Fibroblast of skin of right quadriceps (primary cell): ENCODE measurements around the gene TLE3.
A peak's percentile ranks its signal among the peaks of the same experiment; 100 is the strongest.

Experiments
- DNase-seq: peaks from one replicate; pipeline ENCODE4 v3.0.0-alpha.2; 2013

The TLE3 gene

GRCh38 chr15:70061696-70062270 is 35.9 kb downstream of the TLE3 start:
- DNase-seq, result no peak

GRCh38 chr15:70060993-70061305 is 36.8 kb downstream of the TLE3 start:
- DNase-seq, result peak; percentile 61

DNA sequence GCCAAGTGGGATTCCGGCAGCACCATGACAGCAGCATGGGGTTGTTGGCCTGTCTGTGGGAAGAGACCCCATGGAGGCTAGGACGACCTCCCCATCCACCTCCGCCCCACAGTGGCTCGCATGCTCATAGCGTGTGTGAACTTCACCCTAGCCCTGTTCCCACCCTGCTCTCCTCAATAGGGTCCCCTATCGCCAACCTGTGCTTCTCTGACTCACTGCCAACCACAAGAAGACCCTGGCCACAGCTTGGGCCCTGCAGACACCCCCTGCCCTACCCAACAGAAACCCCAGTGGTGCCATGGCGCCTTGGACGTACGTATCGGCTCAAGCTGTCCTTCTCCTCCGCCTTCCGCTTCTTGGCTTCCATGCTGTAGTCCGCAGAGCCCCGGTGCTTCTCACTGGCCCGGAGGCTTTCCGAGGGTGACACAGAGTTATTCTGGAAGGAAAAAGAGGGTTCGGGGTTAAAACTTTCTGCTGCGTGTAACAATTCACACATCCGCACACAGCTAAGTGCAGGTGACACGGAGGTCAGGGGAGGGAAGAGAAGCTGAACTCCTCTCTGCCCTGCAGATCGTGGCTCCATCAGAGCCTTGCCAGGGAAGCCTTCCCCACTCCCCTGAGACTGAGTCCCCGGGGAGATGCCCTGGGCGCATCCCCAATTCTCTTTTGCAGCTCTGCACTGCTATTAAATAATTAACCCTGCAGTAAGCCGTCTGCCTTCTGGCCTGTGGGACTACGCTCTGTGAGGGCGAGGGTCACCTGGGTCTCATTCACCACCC is 37.3 kb downstream of the TLE3 start:
- no peak for DNase-seq

GRCh38 chr15:70059476-70060213 is 38.1 kb downstream of the TLE3 start:
- DNase-seq, result no peak

- DNase-seq, result no peak
These were observed 38.9 kb downstream of the TLE3 start for GRCh38 chr15:70058642-70059360.

DNA sequence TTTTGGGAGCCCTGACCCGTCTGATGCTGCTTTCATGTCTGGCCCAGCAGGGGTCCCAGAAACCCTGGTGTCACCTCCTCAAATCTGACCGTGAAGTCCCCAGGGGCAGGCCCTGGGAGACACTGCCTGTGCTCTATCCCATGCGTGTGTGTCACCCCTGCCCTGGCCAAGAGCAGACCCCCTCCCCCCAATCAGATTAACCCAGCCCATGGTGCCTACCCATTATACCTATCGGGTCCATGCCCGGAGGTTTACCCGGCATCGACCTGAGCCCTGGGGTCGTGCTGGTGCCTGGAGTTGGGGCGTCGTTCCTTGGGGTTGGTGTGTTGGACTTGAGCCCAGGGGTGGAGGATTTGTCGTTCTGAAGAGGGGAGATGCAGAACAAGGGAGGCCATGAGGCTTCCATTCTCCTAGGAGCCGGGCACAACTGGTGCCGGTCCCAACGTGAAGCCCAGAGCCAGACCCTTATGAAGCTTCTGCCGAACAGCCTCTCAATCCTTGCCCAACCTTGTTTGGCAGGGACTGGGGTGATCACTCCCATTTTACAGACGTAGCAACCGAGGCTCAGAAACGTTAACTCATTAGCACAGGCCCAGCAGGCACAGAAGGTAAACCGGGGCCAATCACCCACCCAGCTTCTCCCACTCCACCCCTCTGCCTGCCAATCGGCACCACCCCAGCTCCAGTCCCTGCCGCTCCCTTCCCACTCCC is 39.6 kb downstream of the TLE3 start:
- no peak for DNase-seq

DNA sequence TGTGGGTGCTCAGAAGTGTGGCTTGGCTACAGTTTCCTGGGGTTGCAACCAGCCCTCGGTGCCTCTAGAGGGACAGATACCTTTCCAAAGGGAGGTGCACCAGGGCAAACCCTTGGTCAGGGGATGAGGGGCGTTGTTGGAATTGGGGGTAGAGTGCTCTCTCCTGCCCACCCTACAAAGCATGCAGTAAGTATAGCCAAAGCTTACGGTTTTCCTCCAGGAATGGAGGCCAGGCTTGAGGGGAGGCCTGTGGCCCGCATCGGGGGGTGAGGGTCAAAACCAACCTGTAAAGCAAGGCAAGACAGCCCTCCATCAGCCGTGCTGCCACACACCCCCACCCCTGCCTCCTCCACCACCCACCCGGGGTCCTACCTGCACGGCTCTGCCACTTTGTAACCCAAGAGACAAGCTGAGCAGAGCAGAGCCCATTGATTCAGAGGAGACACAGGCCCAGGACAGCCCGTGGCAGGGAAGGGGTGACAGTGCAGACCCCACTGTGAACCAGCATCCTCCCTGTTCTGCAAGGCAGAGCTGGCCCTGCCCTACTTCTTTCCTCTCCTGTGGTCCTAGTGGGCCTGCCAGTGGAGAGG is 41.5 kb downstream of the TLE3 start:
- DNase-seq, result no peak

GRCh38 chr15:70055601-70056051 is 42.1 kb downstream of the TLE3 start:
- no peak for DNase-seq

GRCh38 chr15:70054884-70055387 is 42.8 kb downstream of the TLE3 start:
- no peak for DNase-seq

DNA sequence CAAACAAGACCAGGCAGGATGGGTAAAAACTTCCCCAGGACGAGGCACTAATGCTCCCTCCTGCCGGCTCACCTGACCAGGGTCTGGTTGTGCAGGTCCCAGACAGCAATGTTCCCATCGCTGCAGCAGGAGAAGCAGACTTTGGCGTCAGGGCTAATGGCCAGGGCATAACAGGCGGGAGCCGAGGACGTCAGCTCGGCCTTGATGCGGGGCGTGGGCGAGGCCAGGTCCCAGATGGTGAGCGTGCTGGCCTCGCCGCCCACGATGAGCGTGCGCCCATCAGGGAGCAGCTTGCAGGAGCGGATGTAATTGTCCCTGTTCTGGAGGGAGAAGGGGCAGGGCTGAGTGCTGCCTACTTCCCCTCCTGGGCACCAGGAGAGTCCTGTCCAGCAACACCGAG is 43.4 kb downstream of the TLE3 start:
- no peak for DNase-seq

DNA sequence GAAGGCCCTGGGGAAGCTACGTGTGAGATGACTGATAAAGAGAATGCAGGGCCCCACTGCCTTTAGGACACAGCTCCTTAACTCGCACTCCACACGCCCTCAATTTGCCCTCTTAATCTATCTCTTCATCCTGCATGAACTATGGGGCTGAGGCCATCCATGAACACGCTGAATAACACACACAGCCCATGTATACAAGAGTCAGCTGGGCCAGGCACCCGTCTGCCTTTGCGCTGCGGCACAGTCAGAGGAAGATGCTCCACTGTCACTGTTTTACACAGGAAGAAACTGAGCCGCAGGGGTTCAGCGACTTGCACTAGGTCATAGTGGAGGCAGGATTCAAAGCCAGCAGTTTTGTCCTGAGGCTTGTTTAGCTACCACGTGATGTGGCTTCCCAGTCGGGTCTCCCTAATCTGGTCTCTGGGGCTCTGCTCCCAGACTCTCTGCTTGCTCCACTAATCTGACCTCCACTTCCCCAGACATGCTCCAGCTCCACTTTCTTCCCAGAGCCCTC is 43.9 kb downstream of the TLE3 start:
- no peak for DNase-seq

- no peak for DNase-seq
These were observed 44.6 kb downstream of the TLE3 start for GRCh38 chr15:70053001-70053715.

DNA sequence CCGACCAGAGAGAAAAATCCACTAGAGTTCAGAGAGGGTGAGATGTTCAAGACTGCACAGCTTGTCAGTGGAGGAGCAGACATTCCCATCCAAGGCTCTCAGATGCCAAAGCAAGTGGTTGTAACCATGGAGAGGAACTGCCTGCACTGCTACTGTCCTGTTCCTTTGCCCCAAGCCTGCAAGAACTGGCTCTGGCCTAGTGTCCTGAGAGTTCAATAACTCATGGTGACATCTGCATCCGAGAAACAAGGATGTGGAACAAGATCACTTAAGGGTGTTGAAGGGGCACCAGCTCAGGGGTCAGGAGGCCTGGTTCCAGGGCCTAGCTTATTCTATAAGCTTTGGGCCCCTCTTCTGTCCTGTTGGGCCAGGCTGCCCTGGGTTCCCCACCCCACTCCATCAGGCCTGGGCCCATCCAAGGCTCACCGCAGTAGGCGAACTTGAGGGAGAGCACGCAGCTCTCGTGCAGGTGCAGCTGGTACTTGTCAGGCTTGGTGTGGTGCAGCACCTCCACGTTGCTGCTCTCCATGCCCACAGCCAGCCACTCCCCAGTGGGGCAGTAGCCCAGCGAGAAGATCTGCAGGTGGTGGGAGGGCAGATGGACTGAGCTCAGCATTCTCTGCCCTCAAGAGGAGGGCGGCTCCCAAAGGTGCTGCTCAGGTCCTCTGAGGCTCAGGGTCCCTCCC is 45.6 kb downstream of the TLE3 start:
- no peak for DNase-seq

- DNase-seq, result no peak
These were observed 46.7 kb downstream of the TLE3 start for GRCh38 chr15:70050970-70051369.

GRCh38 chr15:70050441-70050840 is 47.3 kb downstream of the TLE3 start:
- no peak for DNase-seq

GRCh38 chr15:70049701-70050301 is 47.9 kb downstream of the TLE3 start:
- no peak for DNase-seq

DNA sequence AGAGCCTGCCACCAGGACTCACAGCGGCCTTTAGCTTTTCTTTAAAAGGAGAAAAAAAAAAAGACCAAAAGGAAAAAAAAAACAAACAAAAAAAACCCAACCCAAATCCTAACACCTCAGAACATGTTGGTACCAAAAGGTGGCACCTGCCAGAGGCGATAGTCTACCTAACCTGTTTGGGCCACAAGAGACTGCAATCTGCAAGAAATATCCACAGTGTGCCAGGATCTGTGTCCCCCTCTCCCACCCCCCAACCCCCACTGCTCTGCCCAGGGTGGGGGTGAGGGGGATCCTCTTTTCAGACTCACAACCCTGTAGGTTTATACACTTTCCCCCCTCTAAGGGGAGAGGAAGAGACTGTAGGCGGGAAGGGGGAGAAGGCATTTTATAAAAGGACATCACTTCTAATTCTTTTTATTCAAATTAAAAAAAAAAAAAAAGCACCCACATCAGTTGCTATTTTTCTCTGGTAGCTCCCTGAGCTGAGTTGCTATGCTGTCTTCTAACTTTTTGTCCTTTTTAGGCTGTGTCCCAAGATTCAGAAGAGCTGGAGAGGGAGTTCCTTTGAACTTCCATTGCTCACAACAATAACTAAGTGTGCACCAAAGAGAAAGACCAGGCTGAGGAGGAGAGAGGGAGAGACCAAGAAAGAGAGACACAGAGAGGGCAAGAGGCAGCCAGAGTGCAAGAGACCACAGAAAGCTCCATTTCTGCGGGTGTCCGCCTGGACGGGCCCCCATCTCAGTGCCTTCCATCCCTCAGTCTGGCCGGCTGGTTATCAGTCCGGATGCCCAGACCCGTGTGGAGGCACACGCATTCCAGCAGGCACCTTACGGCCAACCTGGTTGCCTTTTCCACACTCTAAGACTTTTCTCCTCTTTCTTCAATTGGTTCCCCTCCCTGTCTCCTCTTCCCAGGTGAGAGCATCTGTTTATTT is 48.9 kb downstream of the TLE3 start:
- DNase-seq, result no peak

GRCh38 chr15:70048198-70048565 is 49.5 kb downstream of the TLE3 start:
- DNase-seq, result no peak
